Measurements from ENCODE around the gene TSHZ2.

DNA sequence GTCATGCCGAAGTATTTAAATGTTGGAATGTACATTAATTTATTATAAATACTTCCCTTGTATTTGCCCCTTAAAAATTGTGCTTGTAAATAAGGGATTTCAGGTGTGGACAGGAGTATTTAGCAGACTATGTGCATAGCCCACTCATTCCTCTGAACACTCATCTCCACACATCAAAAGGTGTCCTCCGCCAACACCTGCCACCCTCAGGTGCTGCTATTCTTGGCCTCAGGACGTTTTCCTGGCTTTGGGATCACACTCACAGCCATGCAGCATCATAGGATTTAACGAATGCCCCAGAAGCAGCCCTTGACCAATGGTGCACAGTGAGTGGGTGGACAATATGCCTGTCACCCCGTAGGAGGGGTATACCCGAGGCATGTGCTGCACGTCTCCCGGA, 390.6 kb downstream of the TSHZ2 start:
- TF ChIP-seq, protein P1, sequence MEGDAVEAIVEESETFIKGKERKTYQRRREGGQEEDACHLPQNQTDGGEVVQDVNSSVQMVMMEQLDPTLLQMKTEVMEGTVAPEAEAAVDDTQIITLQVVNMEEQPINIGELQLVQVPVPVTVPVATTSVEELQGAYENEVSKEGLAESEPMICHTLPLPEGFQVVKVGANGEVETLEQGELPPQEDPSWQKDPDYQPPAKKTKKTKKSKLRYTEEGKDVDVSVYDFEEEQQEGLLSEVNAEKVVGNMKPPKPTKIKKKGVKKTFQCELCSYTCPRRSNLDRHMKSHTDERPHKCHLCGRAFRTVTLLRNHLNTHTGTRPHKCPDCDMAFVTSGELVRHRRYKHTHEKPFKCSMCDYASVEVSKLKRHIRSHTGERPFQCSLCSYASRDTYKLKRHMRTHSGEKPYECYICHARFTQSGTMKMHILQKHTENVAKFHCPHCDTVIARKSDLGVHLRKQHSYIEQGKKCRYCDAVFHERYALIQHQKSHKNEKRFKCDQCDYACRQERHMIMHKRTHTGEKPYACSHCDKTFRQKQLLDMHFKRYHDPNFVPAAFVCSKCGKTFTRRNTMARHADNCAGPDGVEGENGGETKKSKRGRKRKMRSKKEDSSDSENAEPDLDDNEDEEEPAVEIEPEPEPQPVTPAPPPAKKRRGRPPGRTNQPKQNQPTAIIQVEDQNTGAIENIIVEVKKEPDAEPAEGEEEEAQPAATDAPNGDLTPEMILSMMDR (IDR thresholded peaks at IDR 0.05; ENCODE audit: low read depth, low read length), result no peak
- TF ChIP-seq EZH2phosphoT487 (IDR thresholded peaks at IDR 0.05; ENCODE audit: low read depth), result no peak
